Pons (tissue), 1 donor: ENCODE data around the gene CIB4.

ENCODE experiments used
- DNase-seq: peaks from one replicate; pipeline ENCODE4 v3.0.0-alpha.2; 2016; ENCODE audit warnings: low spot score

Gene CIB4

GRCh38 chr2:26640781-26641564 is at the start of gene CIB4:
Gene CIB4, minus strand, starts transcription at chr2:26641366. Its CDS starts 52 bp downstream, at chr2:26641314.
- no peak for DNase-seq

DNA sequence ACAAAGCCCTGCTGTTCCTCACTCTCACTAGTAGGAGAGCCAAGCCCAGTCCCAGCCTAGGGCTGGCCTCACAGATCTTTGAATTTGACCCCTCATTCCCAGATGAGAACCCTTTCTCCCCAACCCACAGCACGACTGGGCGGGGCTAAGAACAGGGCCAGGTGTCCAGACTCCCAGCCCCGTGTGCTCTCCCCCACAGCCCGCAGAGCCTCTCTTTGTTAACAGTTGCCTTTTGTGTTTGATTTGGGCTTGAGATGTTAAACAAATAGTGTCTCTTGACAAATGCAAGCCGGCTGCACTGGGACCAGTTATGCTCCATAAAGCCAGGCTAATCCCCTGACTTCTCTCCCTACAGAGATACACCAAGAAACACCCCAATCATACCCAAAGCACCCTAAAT is 46.6 kb upstream of the CIB4 start:
- no peak for DNase-seq

DNA sequence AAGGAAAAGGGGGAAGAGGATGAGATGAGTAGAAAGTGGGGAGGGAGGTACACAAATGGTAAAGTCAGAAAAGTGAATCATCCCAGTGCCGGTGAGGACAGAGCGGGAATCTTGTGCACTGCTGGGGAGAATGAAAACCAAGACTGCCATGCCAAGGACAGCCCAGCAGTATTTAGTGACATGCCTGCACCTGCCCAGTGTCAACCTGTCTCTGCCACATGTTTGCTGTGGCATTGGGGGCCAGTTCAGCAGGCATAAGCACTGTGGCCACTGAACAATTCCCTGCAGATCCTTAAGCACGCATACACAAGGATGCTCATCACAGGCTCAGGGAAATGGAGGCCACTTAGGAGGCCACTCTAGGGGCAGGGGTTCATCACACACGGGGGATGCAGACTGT is 46.2 kb upstream of the CIB4 start:
- DNase-seq = no peak

DNA sequence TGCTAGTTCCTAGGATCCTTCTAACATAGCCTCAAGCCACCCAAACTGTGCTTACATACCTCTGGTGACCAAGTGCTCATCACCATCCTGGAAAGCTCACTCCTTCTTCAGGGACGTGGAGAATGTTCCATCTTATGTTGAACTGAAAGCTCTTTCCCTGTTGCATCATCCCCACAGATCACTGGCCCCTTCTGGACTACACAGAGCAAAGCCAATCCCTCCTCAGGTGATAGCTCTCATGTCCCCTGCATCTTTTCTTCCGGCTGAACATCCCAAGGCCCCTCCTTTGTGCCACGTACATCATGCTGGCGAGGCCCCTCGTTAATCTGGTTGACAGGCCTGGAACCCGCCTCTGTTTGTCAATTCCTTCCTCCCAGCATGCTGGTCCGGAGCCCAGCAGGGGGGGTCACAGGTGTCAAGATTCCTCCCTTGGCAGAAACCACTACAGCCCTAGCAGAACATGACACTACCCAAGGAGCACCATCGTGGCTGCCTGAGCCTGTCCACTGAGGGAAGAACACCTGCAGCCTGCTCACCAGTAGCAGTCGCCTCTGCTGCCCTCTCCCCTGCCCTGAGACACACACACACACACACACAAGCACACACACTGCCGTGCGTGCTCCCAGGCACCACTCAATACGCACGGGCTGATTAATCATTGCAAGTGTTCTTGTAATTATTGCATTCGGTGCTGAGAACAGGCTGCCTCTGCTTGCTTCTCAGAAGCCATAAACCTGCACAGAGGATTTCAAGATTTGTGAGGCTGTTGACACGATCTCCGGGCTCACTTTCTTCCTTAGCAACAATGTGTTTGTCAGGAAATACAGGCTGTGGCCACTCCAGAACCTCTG is 45.0 kb upstream of the CIB4 start:
- no peak for DNase-seq

DNA sequence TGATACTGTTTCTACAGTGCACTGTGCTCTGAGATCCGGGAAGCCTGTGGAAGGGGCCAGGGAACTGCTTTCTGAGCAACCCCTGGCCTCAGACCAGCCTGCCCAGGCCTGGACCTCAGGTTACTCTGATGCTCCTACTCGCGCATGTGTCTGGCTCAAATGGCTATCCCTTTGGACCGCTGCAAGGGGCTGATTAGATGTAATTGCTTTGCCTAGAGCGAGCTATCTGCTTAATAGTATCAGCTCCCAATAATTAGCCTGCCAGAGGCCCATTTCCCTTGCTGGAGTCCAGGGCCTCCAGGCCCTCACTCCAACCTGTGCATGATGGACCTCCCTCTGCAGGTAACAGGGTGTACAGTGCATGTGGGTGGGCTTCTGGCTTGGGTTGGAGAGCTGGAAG is 44.2 kb upstream of the CIB4 start:
- DNase-seq = no peak

DNA sequence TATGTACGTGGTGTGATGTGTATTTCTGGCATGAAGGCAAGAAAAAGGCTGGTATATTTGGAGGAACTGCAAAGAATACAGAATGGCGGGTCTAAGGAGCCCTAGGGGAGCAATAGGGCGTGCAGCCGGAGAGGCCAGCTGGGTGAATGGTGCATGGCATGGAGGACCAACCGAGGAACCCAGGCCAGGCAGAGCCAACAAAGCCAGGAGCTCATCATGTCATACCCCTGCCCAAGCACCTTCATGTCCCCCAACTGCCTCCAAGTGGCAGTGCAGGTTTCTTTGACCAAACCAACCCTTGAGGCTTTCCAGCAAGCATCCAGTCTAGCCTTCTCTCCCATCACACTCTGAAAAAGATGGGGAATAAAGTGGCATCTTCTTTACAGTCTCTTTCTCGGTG is 42.4 kb upstream of the CIB4 start:
- DNase-seq = no peak

- DNase-seq = no peak
These were observed 41.0 kb upstream of the CIB4 start for GRCh38 chr2:26682155-26682554.

DNA sequence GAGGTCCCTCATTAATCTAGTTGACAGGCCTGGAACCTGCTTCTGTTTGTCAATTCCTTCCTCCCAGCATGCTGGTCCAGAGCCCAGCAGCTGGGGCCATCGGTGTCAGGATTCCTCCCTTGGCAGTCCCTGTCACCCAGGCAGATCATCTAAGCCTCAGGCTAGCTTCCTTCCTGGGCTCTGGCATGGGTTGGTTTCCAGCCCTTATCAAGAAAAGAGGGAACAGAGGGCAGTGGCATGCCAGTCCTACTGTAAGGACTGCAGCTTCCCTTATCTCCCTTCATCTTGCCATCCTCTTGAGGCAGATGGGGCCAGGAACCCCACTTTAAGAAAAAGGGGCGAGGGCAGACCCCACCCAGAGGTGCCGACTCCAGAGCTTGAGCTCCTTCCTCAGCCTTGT is 40.5 kb upstream of the CIB4 start:
- DNase-seq = no peak

DNA sequence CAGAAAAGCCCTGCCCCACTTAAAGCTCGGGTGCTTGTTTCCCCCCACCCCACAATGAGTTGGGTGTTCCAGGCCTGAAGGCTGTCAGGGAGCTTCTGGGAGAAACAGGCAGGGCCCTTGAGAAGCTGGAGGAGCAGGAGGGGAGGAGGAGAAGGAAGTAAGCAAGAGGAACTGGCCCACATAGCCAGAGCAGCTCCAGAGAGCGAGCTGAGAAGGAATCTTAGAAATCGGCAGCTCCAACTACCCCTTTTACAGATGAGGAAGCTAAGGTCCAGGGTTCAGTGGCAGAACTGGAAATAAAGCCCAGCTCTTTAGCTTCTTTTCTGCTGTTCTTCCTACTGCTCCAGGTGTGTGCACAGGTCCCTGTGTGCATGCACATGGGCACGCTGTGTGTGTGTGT is 38.7 kb upstream of the CIB4 start:
- no peak for DNase-seq

DNA sequence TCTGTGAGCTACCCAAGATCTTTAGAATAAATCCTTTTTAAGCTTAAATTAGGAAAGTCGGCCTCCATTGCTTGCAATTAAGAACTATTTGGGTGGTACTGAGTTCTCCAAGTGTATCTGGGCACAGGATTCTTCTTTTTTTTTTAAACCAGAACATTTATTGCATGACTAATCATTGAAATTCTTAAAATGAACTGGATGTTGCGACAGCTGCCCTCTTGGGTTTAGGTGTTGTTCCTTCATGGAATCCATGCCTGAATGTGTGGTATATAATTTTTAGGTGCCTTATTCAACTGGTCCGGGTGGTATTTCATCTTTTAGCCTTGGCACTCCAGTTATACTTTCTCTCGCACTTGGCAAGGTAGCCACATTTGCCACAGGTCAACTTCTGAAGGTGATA is 36.9 kb upstream of the CIB4 start:
- DNase-seq = no peak

DNA sequence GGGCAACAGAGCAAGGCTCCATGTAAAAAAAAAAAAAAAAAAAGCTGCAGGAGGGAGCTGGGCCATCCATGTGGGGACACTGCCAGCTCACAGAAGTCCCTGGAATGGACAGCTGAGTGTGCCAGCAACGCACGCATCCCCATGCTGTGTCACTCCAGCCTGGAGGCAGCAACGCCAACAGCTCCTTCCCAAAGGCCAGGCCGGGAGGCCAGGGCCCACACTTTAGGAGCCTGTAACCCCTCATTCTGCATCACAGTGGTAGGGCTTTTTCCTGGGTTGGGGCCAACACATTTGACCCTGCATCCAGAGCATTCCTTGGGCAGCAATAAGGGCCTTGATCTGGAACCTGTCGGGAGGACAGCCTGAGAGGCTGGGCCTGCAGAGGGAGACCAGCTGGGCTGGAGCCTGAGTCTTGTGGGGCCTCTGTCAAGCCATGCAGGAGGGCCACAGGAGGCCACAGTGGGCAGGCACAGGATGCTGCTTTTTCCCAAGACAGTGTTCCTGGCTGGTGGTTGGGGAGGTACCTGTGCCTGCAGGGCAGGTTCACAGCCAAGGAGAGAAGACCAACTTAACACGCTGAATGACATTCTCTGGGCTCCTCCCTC is 34.6 kb upstream of the CIB4 start:
- no peak for DNase-seq

DNA sequence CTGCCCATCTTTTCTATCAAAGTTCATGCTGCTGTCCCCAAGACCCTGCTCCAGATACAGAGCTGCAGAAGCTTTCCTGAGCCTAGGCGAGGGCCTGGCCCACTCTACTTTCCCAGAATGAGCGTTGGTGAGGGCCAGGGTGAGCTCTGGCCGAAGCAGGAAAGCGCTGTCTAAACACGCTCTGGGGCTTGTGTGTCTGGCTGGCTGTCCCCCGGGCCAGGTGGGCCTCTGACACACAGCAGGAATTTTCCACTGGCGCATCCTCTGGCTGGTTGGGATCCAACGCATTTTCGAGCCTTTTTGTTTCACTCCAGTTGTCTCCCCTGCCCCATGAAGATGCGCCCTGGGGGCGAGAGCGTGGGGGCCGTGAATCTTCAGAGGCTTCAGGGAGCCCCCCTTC is 33.6 kb upstream of the CIB4 start:
- no peak for DNase-seq

DNA sequence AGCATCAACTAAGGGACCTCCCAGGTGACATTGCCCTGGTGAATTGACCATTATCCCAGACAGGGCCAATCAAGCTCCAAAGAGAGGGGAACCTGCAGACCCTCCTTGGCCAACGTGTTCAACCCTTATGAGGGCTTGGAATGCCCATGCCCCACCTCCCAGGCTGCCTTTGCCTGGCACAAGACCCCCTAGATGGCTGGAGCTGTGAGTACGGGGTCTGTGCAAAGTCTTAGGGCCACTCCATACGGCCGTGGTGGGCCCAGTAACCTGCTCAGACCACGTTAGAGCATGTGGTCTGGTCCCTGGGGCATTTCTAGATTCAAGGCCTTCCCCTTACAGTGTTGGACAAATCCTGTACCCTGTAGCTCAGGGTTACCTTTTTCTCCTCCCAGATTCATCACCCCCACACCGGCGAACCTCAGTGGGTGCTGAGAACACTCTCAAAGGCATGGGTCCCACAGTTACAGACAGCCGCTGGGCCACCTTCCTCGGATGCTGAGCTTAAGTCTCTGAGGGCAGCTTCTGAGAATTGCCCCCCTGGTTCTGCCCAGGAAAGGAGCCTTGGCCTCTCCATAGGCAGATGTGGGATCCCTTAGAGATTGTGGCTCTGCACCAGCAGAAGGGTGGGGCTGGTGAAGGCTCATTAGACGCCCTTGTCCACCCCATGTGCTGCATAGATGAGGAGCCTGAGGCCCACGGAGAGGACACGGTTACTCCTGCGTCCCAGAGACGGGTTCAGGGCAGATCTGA is 33.0 kb upstream of the CIB4 start:
- no peak for DNase-seq

DNA sequence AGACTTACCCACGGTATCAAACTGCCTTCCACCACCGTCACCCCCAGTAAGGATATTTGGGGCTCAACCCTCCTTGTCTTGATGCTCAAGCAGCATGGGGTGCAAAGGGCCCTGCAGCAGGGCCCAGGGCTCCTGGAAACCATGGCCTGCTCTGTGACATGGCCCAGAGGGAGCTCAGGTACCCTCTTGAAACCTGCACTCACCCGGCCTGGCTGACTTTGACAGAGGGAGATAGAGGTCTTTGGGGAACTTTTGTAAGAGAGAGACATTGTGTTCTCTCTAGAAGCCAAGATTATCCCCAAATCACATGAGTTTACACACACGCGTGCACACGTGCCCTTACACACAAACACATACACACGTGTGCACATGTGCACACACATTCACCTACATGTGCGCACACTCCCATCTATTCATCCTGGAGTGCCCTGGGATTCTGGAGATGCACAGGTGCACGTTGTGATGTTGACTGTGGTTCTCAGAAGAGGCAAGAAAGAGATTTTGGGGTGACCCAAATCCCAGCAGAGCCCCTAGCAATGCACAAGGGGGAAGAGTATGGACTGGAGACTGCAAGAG is 31.7 kb upstream of the CIB4 start:
- DNase-seq = no peak

DNA sequence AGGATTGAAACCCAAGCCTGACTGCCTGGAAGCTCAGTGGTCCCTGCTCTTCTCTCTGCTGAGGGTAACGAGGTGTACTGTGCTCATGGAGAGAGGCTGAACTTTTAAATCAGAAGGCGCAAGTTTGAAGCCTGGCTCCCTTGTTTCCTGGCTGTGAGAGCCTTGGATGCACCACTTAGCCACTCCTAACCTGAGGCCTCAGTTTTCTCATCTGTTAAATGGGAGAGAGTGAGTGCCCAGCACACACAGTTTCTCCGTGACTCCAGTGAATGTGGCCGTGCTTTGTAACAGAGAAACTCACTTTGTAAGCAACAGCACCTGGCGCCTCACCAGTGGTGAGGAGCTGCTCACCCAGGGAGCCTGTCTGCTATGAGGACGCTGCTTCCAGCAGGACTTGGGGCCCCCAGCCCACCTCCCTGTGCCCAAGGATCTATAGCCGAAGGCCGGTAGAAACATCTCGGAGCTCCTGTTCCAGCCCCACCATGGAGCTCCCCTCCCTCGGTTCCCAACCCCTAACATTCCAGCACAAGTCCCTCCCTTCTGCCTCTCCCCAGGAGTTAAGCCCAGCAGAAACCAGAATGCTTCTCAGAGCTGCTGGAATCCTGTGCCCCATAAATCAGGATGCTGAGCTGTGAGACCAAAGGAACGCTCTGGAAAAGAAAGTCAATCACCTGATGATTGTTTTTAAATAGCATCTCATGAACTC is 31.1 kb upstream of the CIB4 start:
- DNase-seq = no peak

DNA sequence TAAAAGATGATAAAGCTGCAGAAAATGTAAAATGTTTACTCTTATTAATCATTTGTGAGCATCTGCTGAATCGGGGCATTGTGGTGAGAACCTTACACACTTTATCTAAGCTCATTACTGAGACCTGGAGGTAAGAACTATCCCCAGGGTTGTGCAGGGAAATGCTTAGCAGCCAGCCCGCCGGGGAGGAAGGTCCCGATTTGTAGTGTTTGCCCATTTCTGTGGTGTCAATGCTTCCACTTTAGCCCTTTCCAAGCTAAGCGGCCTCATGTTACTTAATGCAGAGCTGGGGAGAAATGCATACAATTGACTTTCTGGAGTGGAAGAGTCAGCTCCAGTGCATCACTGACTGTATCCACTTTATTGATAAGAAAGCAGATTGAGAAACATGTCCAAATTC is 30.5 kb upstream of the CIB4 start:
- no peak for DNase-seq

GRCh38 chr2:26670931-26671460 is 29.8 kb upstream of the CIB4 start:
- DNase-seq = no peak

DNA sequence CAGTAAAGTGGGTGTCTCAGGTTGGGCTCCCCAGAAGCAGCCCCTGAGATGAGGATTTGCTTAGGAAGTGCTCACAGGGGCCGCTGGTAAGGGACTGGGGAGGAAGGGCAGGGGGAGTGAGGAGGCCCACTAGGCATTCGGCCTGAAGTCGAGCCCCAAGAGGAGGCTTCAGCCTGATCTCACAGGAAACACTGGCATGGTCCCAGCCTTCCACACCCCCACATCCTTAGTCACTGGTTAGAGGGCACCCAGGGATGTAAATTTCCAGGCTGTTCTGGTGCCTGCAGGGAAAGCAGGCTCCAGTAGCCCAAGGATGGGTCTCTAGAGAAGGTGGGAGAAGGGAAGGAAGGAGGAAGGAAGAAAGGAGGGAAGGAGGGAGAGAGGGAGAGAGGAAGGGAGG is 29.0 kb upstream of the CIB4 start:
- no peak for DNase-seq

- no peak for DNase-seq
These were observed 27.9 kb upstream of the CIB4 start for GRCh38 chr2:26668856-26669750.

DNA sequence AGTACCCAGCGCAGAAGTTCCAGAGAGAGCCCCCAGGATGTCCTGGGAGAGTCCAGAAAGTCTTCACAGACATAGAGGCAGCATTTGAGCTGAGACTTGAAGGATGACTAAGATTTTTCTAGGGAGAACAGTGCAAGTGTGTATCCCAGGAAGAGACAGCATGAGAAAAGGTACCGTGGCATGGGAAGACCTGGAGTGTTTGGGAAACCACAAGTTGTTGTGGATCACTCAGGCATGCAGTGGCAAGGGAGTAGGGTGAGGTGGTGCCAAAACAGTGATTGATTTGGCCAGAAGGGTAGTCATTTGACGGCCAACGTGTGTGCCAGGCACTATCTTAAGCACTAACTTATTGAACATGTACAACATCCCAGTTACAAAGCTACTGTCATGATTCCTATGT is 26.9 kb upstream of the CIB4 start:
- DNase-seq = no peak
